SK-N-SH (cell line): ENCODE data around the gene DUSP16. TPM values are rescaled to one million over a fixed set of nuclear protein-coding genes. Genes with fewer than 3 reads are reported as not detected.

Experiments
- CTCF ChIA-PET: fragments of 300-600, 350-600 bp; formaldehyde crosslinking; extraction: SDS; loops from one replicate; lab custom pipeline; 2021; lab: Yijun Ruan, JAX
- POLR2A ChIA-PET: fragments of 350-600 bp; sonication (Branson Sonifier 250); formaldehyde crosslinking; extraction: SDS; loops from one replicate; lab custom pipeline; 2020; ENCODE audit warnings: antibody characterized with exemption, inconsistent platforms; lab: Yijun Ruan, JAX
- DNase-seq: peaks from one replicate; pipeline ENCODE4 v3.0.0; 2012
- H2AFZ ChIP-seq: fragments of 200-600 bp; sonication (generic); 2 replicates; pipeline ENCODE4 v1.8.1; 2016; ENCODE audit warnings: antibody characterized with exemption, mild to moderate bottlenecking, low read depth
- H3F3A ChIP-seq: fragments of 200-600 bp; sonication (generic); replicated peaks from 2 replicates; pipeline ENCODE3; 2016; ENCODE audit warnings: antibody characterized with exemption, mild to moderate bottlenecking; ENCODE audit not compliant: insufficient read depth
- H3K27ac ChIP-seq, 2 experiments: fragments of 200-500 bp in 1 of 2; fragments of 200-600 bp in 1 of 2; sonication (Bioruptor generic) in 1 of 2; sonication (generic), shearing (Covaris generic) in 1 of 2; 2 replicates each; pipeline versions ENCODE4 v1.5.1 to v1.6.1; 2014 to 2016; ENCODE audit warnings: low read depth in 2 of 2, inconsistent platforms in 1 of 2, low read length in 1 of 2, mild to moderate bottlenecking in 1 of 2, mixed read lengths in 1 of 2
- H3K27me3 ChIP-seq: fragments of 200-600 bp; sonication (generic), shearing (Covaris generic); 2 replicates; pipeline ENCODE4 v1.6.1; 2016; ENCODE audit warnings: mixed run types; ENCODE audit not compliant: insufficient read depth
- H3K36me3 ChIP-seq, 2 experiments: fragments of 200-500 bp in 1 of 2; fragments of 200-600 bp in 1 of 2; sonication (Bioruptor generic) in 1 of 2; sonication (generic) in 1 of 2; replicated peaks in 1 of 2; 2 replicates each; pipeline versions ENCODE3 to v1.5.1; 2014 to 2016; ENCODE audit warnings: low read length in 1 of 2, mild to moderate bottlenecking in 1 of 2; ENCODE audit not compliant: insufficient read depth in 2 of 2, control insufficient read depth in 1 of 2
- H3K4me1 ChIP-seq, 2 experiments: fragments of 200-500 bp in 1 of 2; fragments of 200-600 bp in 1 of 2; sonication (Bioruptor generic) in 1 of 2; sonication (generic), shearing (Covaris generic) in 1 of 2; 2 replicates each; pipeline versions ENCODE4 v1.5.1 to v1.6.1; 2014 to 2016; ENCODE audit warnings: low read depth in 1 of 2, low read length in 1 of 2, mixed run types in 1 of 2; ENCODE audit not compliant: insufficient read depth in 2 of 2, control insufficient read depth in 1 of 2
- H3K4me2 ChIP-seq: fragments of 200-600 bp; sonication (generic), shearing (Covaris generic); 2 replicates; pipeline ENCODE4 v1.6.1; 2017; ENCODE audit warnings: mixed run types
- H3K4me3 ChIP-seq, 2 experiments: fragments of 200-500 bp in 1 of 2; fragments of 200-600 bp in 1 of 2; sonication (Bioruptor generic) in 1 of 2; sonication (generic), shearing (Covaris generic) in 1 of 2; 2 replicates each; pipeline versions ENCODE4 v1.5.1 to v1.8.1; 2014 to 2016; ENCODE audit warnings: low read depth in 2 of 2, inconsistent platforms in 1 of 2, low read length in 1 of 2, mild to moderate bottlenecking in 1 of 2, mixed read lengths in 1 of 2, moderate library complexity in 1 of 2
- H3K79me2 ChIP-seq: fragments of 200-600 bp; sonication (generic); 2 replicates; pipeline ENCODE4 v1.8.1; 2017; ENCODE audit warnings: mild to moderate bottlenecking; ENCODE audit not compliant: insufficient read depth
- H3K9ac ChIP-seq: fragments of 200-600 bp; sonication (generic); 2 replicates; pipeline ENCODE4 v1.6.1; 2017; ENCODE audit warnings: mixed run types
- H3K9me2 ChIP-seq: fragments of 200-600 bp; sonication (generic); 2 replicates; pipeline ENCODE4 v1.6.1; 2017; ENCODE audit warnings: mixed run types
- H3K9me3 ChIP-seq: fragments of 200-600 bp; sonication (generic); 2 replicates; pipeline ENCODE4 v1.6.1; 2017; ENCODE audit warnings: mixed run types, mild to moderate bottlenecking, moderate library complexity
- H4K20me1 ChIP-seq: fragments of 200-600 bp; sonication (generic); 2 replicates; pipeline ENCODE4 v1.6.1; 2017; ENCODE audit warnings: mild to moderate bottlenecking, mixed run types; ENCODE audit not compliant: insufficient read depth
- CHD2 ChIP-seq: fragments of 150-350 bp; IDR thresholded peaks from 2 replicates; pipeline ENCODE4 v1.6.1; 2018; ENCODE audit warnings: low read length; ENCODE audit not compliant: partially characterized antibody
- ELF1 ChIP-seq: IDR thresholded peaks from 2 replicates; pipeline ENCODE4 v1.4.0; 2012
- EP300 ChIP-seq, 2 experiments: IDR thresholded peaks; 2 replicates each; pipeline versions ENCODE4 v1.4.0 to v1.6.1; 2012; ENCODE audit warnings: borderline replicate concordance in 1 of 2, low read depth in 1 of 2, low read length in 1 of 2
- EZH2phosphoT487 ChIP-seq: fragments of 200-600 bp; sonication (generic); IDR thresholded peaks from 2 replicates; pipeline ENCODE4 v1.6.1; 2017; ENCODE audit warnings: low read depth, mixed run types, mild to moderate bottlenecking, antibody characterized with exemption, moderate library complexity, borderline replicate concordance
- FOSL2 ChIP-seq: IDR thresholded peaks from 2 replicates; pipeline ENCODE4 v1.4.0; 2012; ENCODE audit warnings: low read depth, mild to moderate bottlenecking, moderate library complexity, borderline replicate concordance
- FOXJ3 ChIP-seq: sonication (generic); formaldehyde crosslinking; IDR thresholded peaks from 2 replicates; pipeline ENCODE4 v1.5.1; 2020; ENCODE audit warnings: mild to moderate bottlenecking, missing genetic modification reagents
- FOXM1 ChIP-seq: IDR thresholded peaks from 2 replicates; pipeline ENCODE4 v1.4.0; 2012; ENCODE audit warnings: low read depth, mild to moderate bottlenecking
- GATA2 ChIP-seq: sonication (generic); formaldehyde crosslinking; IDR thresholded peaks from 2 replicates; pipeline ENCODE4 v1.5.0; 2020; ENCODE audit warnings: mild to moderate bottlenecking, missing genetic modification reagents
- MEF2A ChIP-seq: IDR thresholded peaks from 2 replicates; pipeline ENCODE4 v1.4.0; 2012; ENCODE audit warnings: low read depth, borderline replicate concordance
- MXI1 ChIP-seq: IDR thresholded peaks from 2 replicates; pipeline ENCODE4 v1.6.1; 2012; ENCODE audit warnings: mild to moderate bottlenecking, low read depth, low read length, improper control_type of control experiment
- NFIC ChIP-seq: IDR thresholded peaks from 2 replicates; pipeline ENCODE4 v1.4.0; 2012; ENCODE audit warnings: borderline replicate concordance
- NRF1 ChIP-seq: IDR thresholded peaks from 2 replicates; pipeline ENCODE4 v1.6.1; 2012; ENCODE audit warnings: low read depth, mild to moderate bottlenecking, low read length
- POLR2AphosphoS5 ChIP-seq: IDR thresholded peaks from 2 replicates; pipeline ENCODE4 v1.6.1; 2012; ENCODE audit warnings: low read depth, low read length
- RAD21 ChIP-seq: IDR thresholded peaks from 2 replicates; pipeline ENCODE4 v1.6.1; 2012; ENCODE audit warnings: mild to moderate bottlenecking, low read length
- RCOR1 ChIP-seq: fragments of 150-350 bp; IDR thresholded peaks from 2 replicates; pipeline ENCODE4 v1.6.1; 2017; ENCODE audit warnings: antibody characterized with exemption, low read length
- RXRA ChIP-seq: IDR thresholded peaks from 2 replicates; pipeline ENCODE4 v1.4.0; 2012; ENCODE audit warnings: low read depth, mild to moderate bottlenecking, borderline replicate concordance
- SMC3 ChIP-seq: IDR thresholded peaks from 2 replicates; pipeline ENCODE4 v1.6.1; 2012; ENCODE audit warnings: low read depth, low read length, improper control_type of control experiment
- TCF12 ChIP-seq: IDR thresholded peaks from 2 replicates; pipeline ENCODE4 v1.4.0; 2012
- TEAD4 ChIP-seq: IDR thresholded peaks from 2 replicates; pipeline ENCODE4 v1.4.0; 2012; ENCODE audit warnings: mild to moderate bottlenecking, borderline replicate concordance; ENCODE audit not compliant: insufficient read depth
- YY1 ChIP-seq: IDR thresholded peaks from 2 replicates; pipeline ENCODE4 v1.4.0; 2012; ENCODE audit warnings: low read depth, mild to moderate bottlenecking
- WGBS: methylation state at CpG from one replicate; pipeline ENCODE4 v1.1.6; 2017; ENCODE audit warnings: low lambda C conversion rate; 5-methylcytosine and 5-hydroxymethylcytosine counted together
- polyA plus RNA-seq, 3 experiments: library from polyadenylated mRNA; depleted of rRNA; stranded (reverse); fragments of >200 nt; gene quantifications; 2 replicates each; pipeline ENCODE4 v1.2.3, GENCODE V29; 2012
- TF ChIP-seq, protein P1 (sequence below): IDR thresholded peaks from 2 replicates; pipeline ENCODE4 v1.6.1; 2012; ENCODE audit warnings: mild to moderate bottlenecking, low read depth, low read length, moderate library complexity
- TF ChIP-seq, protein P2 (sequence below): IDR thresholded peaks from 2 replicates; pipeline ENCODE4 v1.4.0; 2012; ENCODE audit warnings: low read depth
- TF ChIP-seq, protein P3 (sequence below): fragments of 200-600 bp; sonication (generic); IDR thresholded peaks from 2 replicates; pipeline ENCODE4 v1.6.1; 2017; ENCODE audit warnings: antibody characterized with exemption, mild to moderate bottlenecking, moderate library complexity
- TF ChIP-seq, protein P4 (sequence below): fragments of 150-350 bp; IDR thresholded peaks from 2 replicates; pipeline ENCODE4 v1.6.1; 2016; ENCODE audit warnings: mild to moderate bottlenecking, low read depth, low read length
- TF ChIP-seq, protein P5 (sequence below): IDR thresholded peaks from 2 replicates; pipeline ENCODE4; 2012

DUSP16 gene
- polyA plus RNA-seq, 1 of the 3 experiments (the other 2 are of a cell fraction) = 7.1 TPM

DNA sequence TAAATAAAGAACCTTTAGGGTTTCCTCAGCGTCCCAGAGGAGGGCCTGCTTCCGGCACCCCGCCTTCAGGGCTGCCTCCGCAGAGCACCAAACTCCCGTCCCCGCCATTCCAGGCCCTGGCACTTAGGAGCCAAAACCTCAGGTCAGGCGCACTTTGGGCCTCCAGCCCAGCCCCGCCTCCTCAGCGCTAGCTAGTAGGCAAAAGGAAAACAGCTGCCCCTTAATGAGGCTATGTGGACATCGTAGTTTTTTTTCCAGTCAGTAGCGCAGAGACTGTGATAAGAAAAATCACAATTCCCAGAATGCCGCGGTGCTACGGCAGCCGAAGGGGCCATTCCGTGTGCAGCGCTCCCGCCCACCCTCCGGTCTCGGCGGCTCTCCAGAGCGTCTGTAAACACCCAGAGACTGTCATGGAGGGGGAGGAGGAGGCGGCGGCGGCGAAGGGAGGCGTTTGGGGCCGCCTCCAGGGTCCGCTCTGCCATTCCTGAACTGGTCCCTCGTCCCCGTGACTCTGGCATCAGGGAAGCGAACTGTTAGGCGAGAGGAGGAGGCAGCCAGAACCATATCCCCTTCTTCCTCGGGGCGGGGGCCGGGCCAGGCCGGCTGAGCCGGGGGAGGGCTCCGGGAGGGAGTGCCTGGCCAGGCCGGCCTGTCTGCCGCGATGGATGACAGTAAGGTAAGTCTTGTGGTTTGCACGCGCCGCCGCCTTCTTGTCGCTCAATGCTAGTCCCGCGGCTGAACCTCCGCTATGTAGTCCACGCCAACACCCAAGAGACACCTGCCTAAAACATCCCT is 49.0 kb upstream of the DUSP16 start, which contains the start of gene CREBL2:
CREBL2 (plus strand) TSS at position 365 of the 795 bp plus-strand sequence; CDS start at position 662, 297 bp downstream.
- peak; percentile 93 for DNase-seq
- Histone ChIP-seq H3K4me3 (peak within 1 kb of the TSS; percentile 68 to 75), H3K27ac (peak within 1 kb of the TSS; percentile 89 to 91), H3K27me3 (no peaks in the 10 kb centered on the region), H3K9me3 (no peaks in the 10 kb centered on the region), H3F3A (peaks cover 13% of the 10 kb centered on the region), H4K20me1 (no peaks in the 10 kb centered on the region), H2AFZ (peak within 1 kb of the TSS; percentile 93), H3K79me2 (peaks cover 36% of the 10 kb centered on the region), H3K4me1 (peaks cover 6% of the 10 kb centered on the region in 2 experiments; a peak in 2 of 4 replicates), H3K9ac (peak within 1 kb of the TSS; percentile 86), H3K9me2 (no peaks in the 10 kb centered on the region), H3K4me2 (peak within 1 kb of the TSS; percentile 82), H3K36me3 (no peaks in the 10 kb centered on the region)
- ChIA-PET POLR2A (interaction anchor here (0.6 to 0.7 kb wide), 3 partner anchors 12 to 76 kb away, joined by 3 read pairs; no protein-coding TSS in a partner anchor), CTCF (interaction anchor here (0.6 to 3.3 kb wide), 4 partner anchors 11 to 440 kb away, joined by 3 to 15 read pairs (median 4); no protein-coding TSS in a partner anchor)
- WGBS = under 1% methylated on average over 32 of the region's 51 CpGs
- TF ChIP-seq YY1 (peak; percentile 86), FOXM1 (0 out of 2 replicates have a peak, but pooled peaks have one; percentile 32), EZH2phosphoT487 (no peak), RXRA (no peak), EP300 (IDR thresholded peaks at IDR 0.05; ENCODE audit: borderline replicate concordance in 1 of 2, low read depth in 1 of 2, low read length in 1 of 2) (peak; percentile 29 to 56; a peak in 2 of 4 replicates), ELF1 (peak; percentile 75), TEAD4 (no peak), RAD21 (no peak), RCOR1 (peak; percentile 39; the same call in 1 of the 2 replicates), POLR2AphosphoS5 (peak; percentile 74), CHD2 (peak; percentile 93), SMC3 (no peak), FOSL2 (no peak), MXI1 (peak; percentile 78), NRF1 (0 out of 2 replicates have a peak, but pooled peaks have one; percentile 2), GATA2 (CRISPR knock-in tag) (peak; percentile 34; the same call in 1 of the 2 replicates), FOXJ3 (CRISPR knock-in tag) (peak; percentile 94), MEF2A (no peak), TCF12 (peak; percentile 70; the same call in 1 of the 2 replicates), NFIC (peak; percentile 57)
- TF ChIP-seq, protein P1, sequence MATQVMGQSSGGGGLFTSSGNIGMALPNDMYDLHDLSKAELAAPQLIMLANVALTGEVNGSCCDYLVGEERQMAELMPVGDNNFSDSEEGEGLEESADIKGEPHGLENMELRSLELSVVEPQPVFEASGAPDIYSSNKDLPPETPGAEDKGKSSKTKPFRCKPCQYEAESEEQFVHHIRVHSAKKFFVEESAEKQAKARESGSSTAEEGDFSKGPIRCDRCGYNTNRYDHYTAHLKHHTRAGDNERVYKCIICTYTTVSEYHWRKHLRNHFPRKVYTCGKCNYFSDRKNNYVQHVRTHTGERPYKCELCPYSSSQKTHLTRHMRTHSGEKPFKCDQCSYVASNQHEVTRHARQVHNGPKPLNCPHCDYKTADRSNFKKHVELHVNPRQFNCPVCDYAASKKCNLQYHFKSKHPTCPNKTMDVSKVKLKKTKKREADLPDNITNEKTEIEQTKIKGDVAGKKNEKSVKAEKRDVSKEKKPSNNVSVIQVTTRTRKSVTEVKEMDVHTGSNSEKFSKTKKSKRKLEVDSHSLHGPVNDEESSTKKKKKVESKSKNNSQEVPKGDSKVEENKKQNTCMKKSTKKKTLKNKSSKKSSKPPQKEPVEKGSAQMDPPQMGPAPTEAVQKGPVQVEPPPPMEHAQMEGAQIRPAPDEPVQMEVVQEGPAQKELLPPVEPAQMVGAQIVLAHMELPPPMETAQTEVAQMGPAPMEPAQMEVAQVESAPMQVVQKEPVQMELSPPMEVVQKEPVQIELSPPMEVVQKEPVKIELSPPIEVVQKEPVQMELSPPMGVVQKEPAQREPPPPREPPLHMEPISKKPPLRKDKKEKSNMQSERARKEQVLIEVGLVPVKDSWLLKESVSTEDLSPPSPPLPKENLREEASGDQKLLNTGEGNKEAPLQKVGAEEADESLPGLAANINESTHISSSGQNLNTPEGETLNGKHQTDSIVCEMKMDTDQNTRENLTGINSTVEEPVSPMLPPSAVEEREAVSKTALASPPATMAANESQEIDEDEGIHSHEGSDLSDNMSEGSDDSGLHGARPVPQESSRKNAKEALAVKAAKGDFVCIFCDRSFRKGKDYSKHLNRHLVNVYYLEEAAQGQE = no peak
- TF ChIP-seq, protein P2, sequence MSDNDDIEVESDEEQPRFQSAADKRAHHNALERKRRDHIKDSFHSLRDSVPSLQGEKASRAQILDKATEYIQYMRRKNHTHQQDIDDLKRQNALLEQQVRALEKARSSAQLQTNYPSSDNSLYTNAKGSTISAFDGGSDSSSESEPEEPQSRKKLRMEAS = peak; percentile 69
- TF ChIP-seq, protein P3, sequence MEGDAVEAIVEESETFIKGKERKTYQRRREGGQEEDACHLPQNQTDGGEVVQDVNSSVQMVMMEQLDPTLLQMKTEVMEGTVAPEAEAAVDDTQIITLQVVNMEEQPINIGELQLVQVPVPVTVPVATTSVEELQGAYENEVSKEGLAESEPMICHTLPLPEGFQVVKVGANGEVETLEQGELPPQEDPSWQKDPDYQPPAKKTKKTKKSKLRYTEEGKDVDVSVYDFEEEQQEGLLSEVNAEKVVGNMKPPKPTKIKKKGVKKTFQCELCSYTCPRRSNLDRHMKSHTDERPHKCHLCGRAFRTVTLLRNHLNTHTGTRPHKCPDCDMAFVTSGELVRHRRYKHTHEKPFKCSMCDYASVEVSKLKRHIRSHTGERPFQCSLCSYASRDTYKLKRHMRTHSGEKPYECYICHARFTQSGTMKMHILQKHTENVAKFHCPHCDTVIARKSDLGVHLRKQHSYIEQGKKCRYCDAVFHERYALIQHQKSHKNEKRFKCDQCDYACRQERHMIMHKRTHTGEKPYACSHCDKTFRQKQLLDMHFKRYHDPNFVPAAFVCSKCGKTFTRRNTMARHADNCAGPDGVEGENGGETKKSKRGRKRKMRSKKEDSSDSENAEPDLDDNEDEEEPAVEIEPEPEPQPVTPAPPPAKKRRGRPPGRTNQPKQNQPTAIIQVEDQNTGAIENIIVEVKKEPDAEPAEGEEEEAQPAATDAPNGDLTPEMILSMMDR = no peak
- TF ChIP-seq, protein P4, sequence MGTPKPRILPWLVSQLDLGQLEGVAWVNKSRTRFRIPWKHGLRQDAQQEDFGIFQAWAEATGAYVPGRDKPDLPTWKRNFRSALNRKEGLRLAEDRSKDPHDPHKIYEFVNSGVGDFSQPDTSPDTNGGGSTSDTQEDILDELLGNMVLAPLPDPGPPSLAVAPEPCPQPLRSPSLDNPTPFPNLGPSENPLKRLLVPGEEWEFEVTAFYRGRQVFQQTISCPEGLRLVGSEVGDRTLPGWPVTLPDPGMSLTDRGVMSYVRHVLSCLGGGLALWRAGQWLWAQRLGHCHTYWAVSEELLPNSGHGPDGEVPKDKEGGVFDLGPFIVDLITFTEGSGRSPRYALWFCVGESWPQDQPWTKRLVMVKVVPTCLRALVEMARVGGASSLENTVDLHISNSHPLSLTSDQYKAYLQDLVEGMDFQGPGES = no peak
- TF ChIP-seq, protein P5, sequence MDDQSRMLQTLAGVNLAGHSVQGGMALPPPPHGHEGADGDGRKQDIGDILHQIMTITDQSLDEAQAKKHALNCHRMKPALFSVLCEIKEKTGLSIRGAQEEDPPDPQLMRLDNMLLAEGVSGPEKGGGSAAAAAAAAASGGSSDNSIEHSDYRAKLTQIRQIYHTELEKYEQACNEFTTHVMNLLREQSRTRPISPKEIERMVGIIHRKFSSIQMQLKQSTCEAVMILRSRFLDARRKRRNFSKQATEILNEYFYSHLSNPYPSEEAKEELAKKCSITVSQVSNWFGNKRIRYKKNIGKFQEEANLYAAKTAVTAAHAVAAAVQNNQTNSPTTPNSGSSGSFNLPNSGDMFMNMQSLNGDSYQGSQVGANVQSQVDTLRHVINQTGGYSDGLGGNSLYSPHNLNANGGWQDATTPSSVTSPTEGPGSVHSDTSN = peak; percentile 36
